DMS53 (cell line): ENCODE measurements around the gene FAM76B.

ENCODE experiments used
- DNase-seq: peaks from one replicate; lab custom pipeline; 2025; lab: John Stamatoyannopoulos, UW

FAM76B gene

GRCh38 chr11:95729462-95729861 lies 60.1 kb downstream of the FAM76B start:
- no peak for DNase-seq

GRCh38 chr11:95728790-95729189 lies 60.8 kb downstream of the FAM76B start:
- no peak for DNase-seq

GRCh38 chr11:95728094-95728493 lies 61.5 kb downstream of the FAM76B start:
- DNase-seq: no peak

- no peak for DNase-seq
Observed at GRCh38 chr11:95727620-95728019, 62.0 kb downstream of the FAM76B start.

- no peak for DNase-seq
Observed at GRCh38 chr11:95727111-95727510, 62.5 kb downstream of the FAM76B start.

- no peak for DNase-seq
Observed at GRCh38 chr11:95725196-95725595, 64.4 kb downstream of the FAM76B start.

GRCh38 chr11:95723361-95723942 lies 66.1 kb downstream of the FAM76B start:
- DNase-seq: no peak

- no peak for DNase-seq
Observed at GRCh38 chr11:95720195-95720594, 69.4 kb downstream of the FAM76B start.
